NCI-H1930 (cell line): Measurements from ENCODE around the gene KPTN.

ENCODE experiments used
- DNase-seq, 2 experiments: peaks; one replicate each; lab custom pipeline; 2025; lab: John Stamatoyannopoulos, UW

Gene KPTN

DNA sequence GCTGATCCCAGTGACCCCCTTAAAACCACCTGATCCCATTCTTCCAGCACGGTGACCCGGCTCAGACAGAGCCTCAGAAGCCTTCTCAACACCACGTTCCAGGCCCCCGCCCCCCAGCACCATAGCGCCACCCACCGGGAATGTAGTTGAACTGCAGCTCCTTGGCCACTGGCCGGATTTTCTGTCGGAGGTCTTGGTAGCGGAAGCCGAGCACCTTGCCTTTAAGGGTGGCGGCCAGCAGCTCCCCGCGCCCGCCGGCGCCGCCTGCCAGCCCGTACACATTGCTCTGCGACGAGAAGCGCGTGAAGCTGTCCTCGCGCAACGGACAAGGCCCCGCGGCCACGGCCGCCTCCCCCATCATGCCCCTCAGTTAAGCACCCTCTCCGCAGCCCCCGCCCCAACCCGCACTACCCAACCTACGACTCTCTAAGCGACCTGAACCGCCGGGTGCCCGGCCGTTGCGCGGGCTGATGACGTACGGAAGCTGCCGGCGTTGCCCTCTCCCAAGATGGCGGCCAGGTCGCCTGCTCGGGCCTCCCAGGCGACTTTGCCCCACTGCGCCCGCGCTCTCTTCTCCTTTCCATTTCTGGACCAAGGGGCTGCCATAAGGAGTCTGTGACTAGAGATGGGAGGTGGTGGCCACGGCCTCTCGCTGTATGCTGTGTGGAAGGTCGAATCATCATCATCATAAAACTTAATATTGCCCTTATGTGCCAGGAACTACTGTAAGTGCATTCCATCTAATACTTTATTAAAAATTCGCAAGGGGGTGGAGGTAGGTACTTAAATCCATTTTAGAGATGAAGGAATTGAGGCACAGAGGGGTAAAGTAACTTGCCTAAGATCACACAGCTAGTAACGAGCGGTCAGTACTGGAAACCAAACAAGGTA is at the start of gene KPTN:
Gene KPTN (minus strand): TSS at position 420 of the 891 bp plus-strand sequence. CDS start 59 bp downstream, at position 361.
- DNase-seq = peak; percentile 82 to 93

DNA sequence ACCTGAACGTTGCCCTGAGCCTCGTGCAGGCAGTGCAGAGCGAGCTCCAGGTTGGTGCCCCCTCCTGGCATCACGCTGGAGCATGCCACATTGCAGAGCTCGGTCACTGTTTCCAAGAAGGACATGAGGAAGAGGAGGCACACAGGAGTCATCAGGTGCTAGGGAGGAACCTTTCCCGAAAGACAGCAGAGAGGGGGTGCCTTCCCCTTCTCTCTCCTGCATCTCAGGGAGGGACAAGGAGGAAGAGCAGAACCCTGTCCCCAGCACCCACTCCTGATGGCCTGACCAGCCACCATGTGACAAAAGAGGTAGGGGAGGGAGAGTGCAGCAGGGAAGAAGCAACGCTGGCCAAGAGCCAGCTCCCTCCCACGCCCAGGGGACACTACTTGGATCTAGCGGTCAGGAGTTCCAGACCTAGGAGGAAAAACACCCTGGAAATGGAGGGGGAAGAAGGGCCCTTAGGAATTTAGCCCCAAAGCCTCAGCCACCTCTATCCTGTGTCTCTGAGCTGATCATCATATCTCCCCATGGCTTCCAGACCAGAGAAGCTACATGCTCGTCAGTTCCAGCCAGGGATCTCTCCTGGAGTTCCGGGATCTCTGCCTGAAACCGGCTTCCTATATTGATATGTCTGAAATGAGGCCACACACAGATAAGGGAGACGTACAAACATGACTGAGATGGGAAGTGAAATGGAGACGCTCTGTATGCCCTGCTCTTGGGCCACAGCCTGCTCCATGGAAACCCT is 47.8 kb upstream of the KPTN start:
- DNase-seq = no peak

DNA sequence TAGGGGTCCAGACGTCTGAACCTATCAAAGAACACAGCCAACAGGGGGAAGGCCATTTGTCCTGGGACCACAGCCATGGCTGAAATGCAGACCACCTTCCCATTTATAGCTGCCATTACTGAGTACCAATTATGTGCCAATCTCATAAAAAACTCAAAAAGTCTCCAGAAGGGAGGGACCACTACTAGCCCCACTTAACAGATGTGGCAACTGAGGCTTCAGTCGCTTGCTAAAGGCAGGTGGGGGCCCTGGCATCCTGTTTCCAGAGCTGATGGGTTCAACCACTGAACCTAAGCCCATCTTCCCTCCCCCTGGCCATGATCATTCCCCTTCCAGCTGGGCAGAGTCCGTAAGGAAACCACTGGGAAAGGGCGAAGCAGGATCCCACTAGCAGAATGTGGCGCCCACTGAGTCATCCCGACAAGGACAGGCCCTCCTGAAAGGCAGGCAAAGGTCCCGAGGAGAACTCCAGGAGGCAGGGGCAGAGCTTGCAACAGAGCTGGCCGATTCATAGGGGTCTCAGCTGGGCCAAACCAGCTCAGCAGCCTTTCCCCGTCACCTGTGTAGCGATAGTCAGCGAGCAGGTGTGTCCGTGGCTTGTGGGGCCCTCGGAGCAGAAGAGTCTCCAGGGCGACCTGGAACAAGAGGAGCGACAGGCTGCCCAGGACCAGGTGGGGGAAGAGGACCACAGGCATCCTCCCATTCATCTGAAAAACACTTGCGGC is 45.2 kb upstream of the KPTN start:
- no peak for DNase-seq

DNA sequence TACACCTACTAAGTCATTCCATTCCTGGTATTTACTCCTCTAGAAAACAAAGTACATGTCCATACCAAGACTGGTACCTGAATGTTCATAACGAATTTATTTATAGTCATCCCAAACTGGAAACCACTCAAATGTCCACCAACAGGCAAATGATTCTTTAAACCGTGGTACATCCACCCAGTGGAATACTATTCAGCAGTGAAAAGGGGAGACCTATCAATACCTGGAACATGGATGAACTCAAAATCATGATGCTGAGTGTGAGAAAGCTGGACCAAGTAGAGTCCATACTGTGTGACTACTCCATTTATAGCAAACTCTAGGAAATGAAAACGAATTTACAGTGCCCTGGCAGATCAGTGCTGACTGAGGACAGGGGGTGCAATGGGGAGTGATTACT is 42.8 kb upstream of the KPTN start:
- no peak for DNase-seq

DNA sequence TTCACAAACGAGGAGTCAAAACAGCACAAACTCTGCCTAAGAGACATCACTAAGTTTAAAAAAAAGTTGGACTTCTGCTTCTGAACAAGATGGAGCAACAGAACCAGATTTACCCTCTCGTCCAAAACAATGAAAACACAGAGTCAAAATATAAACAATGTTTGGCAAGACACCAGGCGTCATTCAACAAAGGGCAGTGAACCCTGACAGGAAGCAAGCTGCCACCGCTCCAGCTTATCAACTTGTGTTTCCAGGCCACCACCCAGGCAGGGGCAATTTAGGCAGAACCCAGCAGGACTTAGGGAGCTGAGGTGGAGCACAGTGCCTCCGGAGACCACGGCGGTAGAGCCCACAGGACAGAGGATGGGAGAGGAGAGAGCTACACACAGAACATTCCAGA is 39.5 kb upstream of the KPTN start:
- DNase-seq = no peak

DNA sequence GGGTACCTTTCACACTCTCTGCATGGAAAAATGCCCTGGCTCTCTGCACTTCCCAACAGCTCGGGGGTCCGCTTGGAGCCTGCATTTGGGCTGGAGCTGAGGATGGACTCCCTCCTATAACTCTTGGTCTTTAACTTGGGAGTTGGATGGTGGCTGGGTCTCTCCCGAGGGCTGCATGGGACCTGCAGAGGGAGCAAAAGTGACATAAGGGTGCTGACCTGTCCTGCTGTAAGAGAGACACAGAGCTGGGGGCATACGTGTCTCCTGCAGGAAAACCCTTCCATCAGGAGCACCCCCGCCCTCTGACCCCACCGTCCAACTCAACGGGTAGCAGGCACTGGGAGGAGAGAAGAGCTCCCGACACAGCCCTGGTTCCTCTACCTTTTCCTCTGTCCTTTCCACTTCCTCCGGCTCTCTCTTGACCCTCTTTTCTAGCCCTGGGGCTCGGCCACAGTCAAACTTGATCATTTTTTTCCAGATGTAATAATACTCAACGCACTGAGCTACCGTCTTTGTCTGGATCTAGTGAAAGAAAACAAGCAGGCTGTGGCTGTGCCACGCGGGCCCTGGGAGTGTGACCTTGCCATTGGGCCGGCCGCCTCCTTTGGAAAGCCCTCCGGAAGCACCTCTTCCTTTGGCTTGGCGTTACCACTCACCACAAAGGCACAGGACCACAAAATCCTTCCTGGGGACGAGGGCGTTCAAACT is 37.6 kb upstream of the KPTN start:
- DNase-seq = no peak

DNA sequence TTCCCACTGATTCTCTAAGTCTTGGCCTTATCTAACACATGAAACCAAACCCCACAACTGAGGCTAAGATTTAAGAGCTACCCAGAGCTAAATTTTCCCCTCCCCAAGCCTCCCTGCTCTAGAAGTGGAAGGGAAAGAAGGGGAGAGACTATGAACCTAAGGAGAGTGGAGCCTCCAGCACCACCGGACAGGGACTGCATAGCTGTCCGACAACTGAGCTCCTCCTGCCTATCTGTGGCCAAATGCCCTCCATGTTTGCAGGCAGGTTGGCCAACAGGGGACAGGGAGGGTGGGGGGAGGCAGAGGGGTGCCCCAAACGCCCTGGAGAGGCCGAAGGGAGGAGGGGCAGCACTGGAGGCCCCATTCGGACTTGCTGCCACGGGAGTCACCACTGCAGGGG is 36.8 kb upstream of the KPTN start:
- no peak for DNase-seq

DNA sequence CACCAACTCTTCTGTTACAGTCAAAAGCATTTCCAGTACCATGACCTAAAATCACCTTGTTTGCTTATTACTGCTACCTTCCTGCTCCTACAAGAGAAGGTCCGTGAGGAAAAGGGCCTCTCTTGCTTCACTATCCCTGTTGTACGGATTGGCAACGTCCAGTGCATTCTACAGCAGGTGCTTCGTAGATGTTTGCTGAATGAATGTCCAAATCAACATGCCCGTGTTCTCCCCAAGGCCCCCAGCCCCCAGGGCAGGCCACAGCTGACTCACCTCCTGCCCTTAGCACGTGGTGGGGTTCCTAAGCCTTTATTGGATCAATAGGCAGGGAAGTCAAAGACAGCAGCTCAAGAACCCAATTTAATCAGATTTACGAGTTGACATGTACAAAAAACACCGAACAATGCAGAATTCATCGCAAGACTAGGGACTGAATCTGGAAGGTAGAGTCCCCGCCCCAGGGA is 36.4 kb upstream of the KPTN start:
- no peak for DNase-seq

DNA sequence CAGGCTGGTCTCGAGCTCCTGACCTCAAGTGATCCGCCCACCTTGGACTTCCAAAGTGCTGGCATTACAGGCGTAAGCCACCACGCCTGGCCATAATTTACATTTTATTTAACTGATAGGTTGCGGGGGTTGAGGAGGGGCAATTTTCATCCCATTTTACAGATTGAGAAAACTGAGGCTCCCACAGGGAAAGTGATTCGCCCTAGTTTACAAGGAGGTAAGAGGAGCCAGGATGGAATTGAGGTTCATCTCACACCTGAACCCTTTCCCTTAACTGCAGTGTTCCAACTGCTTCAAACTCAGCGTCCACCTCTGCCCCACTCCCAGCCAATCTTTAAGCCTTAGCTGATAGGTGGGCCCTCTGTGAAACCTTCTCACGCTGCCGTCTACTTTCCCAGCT is 34.8 kb upstream of the KPTN start:
- DNase-seq = no peak

DNA sequence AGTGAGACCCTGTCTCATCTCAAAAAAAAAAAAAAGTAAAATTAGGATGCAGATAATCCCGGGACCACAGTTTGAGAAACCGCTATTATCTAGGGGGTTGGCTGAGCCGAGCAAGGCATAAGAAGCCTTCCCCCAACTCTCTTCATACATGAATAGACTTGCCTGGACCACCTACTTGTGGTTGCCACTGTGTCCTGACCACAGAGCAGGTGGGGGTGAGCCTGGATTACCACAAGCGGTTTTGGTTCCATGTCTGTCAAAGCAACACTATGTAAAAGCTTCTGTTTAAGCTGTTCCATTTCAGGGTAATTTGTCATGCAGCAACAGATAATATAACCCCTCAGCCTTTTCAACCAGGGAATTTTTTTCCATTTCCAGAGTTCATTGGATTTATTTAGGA is 34.1 kb upstream of the KPTN start:
- DNase-seq = no peak

DNA sequence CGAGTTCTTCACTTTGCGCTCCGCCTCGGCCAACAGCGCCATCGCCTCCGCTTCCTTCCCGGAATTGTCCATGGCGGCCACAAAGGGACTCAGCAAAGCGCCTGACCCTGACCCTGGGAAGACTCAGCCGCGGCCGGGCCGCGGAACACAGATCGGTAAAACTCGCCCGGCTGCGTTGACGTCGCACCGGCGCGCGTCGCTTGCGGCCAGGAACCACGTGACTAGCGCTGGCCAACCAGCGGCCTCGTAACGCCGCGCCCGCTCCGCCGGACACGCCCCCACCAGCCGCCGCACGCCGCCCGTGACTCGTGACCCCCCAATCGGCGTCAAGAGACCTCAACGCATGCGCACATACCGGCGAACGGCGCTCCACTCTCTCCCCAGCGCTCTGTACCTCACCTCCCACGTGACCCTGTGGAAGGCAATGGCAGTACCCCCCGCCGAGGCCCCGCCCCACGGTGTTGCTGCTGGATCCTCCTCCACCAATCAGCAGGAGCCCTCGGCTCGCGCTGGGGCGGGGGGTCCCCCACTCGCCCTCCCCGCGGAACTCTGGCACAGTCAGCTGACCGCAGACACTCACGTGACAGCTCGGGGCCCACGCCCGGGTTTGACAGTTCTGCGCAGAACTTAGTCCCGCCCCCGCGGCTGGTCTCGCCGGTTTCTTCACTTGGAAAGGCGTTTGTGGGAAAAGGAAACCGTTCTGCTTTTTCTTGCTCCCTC is 31.0 kb upstream of the KPTN start, which contains the start of gene NAPA:
Gene NAPA (minus strand): TSS at position 195 of the 720 bp plus-strand sequence. CDS start 123 bp downstream, at position 72.
- DNase-seq = peak; percentile 100

DNA sequence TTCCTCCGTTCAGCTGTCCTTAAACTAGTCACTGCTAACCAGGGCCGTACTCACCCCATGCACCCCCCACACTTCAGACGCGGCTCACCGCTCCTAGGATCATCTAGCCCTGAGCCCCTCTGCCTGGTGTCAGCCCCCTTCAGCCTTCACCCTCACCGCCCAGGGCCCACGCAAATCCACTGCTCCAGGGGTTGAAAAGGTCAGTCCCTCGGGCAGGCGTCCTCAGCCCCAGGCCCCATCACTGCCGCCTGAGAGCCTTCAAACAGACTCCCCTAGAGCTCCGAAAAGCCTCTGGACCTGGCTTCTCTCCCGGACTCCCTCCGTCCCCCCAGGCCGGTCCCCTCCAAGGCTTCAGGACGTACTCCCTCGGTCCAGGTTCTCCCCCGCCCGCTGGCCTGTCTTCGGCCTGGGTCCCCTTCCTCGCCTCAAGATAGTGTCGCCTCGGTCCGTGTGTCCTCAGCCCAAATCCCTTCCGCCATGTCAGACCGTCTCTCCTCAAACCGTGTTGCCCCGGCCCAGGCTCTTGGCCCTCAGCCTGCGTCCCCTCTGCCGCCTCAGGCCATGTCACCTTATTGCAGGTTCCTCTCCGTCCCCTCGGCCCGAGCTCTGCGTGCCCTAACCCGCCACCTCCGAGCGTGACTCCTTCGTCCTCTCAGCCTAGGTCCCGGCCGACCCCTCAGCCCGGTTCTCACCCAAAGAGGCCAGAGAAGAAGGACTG is 30.3 kb upstream of the KPTN start:
- DNase-seq = no peak

DNA sequence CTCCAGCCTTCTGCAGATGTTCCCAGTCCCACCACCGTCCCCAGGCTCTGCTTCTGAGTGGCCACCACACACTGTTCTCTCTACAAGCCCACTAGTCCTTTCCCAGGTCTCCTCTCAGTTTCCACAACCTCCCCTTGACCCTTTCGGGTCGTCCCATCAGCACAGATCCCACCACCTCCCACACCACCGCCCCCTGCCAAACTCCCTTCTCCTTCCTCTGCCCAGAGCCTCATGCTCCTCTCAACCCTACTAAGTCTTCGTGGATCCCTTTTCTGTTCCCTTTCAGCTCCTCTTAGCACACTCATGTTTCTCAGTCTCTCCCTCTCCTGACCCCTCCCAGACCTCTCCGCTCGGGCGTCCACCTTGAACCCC is 28.9 kb upstream of the KPTN start:
- no peak for DNase-seq

DNA sequence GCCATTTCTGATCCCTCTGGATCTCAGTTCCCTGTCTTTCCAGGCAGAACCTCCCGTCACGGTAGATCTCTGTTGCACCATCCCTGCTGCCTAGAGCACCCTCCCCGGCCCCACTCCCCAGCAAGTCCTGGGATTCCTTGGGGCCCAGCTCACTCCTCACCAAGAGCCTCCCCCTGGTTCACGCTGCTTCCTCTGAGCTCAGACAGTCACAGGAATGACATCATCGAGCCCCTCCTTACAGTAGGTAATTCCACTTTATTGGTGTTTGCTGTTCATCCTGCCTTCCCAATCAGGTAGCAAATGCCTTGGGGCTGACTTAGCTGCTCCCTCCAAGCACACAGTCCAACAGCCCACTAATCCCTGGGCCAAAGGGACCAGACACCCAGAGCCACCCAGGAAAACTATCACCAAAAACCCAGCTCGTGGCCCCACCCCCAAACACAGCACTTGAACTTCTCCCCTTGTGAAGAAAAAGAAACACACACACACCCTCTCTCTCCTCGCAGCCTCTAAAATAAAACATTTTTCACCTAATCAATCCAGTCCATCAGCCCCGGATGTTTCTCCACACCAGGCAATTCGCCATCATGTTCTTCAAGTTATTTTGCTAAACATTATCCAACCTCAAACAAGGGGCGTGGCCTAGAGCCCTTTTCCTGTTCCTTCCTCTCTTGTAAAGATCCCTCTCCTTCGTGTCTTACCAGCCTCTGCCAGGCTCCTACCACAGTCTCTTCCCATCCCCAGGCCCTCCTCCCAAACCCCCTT is 28.3 kb upstream of the KPTN start:
- no peak for DNase-seq

DNA sequence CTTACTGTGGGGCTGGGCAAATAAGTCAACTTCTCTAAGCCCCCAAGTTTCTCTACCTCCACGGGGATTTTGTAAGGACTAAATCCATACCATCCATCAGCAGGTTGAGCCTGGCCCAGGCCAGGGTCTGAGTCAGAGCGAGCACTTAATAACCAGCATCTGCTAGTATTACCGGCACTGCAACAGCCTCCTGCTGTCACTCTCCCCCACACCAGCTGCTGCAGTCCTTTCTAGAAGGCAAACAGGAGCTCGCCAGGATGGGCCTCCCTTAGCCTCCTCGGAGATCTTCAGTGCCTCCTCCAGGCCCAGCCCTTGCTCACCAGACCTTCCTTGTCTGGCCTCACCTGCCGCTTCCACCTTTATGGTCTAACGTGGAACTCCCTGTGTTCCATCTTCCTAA is 27.7 kb upstream of the KPTN start:
- no peak for DNase-seq

DNA sequence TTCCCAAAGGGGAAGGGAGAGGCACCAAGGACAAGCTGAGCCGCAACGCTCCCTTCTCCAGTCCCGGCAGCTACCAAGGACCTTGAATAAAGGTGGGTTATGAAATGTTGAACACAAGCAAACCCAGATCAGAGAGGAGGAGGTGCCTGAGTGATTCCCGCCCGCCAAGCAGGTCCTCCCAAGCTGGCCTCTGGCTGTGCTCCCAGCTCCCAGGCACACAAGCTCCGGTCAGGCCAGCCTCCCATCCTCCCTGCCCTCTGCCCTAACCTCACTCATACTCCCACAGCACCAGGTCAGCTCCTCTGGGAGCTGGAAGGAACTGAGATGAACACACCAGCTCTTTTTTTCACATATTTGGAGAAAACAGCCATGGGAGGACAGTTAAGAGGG is 27.1 kb upstream of the KPTN start:
- no peak for DNase-seq

DNA sequence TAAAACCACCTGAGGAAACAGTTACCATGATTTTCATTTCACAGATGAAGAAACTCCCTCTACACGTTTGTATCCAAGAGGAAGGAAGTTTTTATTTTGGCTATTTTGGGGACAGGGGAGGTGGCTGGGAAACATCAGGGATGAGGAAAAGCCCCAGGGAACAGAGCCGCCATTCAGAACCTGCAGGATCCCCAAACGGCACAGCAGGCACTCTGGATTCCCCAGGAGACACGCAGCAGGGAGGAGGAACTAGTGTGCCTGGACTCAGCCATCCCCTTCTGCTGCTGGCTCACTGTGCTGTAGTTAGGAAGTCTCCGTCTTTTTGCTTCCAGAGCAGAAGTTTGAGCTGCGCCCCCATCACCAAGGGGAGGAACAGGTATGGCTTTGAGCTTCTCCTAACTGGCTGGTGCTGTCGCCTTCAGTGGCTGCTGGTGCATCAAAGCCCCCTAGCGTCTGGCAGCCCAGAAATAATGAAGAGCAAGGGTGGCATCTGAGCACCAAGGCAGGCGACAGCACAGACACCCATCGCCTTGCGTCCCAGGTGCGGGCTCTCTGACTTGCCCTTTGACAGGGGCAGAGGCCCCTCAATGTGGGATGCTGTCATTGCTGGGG is 26.6 kb upstream of the KPTN start:
- no peak for DNase-seq

DNA sequence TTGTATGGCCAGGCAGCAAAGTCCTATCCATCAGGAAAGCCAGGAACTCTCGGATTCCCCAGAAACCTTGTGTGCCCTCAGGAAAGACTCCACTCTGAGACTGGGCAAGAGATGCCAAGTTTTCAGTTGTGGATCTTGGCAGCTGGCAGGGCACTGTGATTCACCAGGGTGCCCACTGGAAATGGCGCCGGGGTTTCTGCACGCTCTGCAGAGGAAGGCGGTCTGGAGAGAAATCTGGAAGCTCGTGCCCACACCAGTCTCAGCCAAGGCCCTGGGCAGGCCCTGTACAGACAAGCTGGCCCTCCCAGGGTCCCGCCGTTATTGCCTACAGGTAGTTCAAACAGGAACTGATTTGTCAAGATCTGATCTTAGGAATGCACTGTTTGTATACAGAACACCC is 26.0 kb upstream of the KPTN start:
- no peak for DNase-seq

DNA sequence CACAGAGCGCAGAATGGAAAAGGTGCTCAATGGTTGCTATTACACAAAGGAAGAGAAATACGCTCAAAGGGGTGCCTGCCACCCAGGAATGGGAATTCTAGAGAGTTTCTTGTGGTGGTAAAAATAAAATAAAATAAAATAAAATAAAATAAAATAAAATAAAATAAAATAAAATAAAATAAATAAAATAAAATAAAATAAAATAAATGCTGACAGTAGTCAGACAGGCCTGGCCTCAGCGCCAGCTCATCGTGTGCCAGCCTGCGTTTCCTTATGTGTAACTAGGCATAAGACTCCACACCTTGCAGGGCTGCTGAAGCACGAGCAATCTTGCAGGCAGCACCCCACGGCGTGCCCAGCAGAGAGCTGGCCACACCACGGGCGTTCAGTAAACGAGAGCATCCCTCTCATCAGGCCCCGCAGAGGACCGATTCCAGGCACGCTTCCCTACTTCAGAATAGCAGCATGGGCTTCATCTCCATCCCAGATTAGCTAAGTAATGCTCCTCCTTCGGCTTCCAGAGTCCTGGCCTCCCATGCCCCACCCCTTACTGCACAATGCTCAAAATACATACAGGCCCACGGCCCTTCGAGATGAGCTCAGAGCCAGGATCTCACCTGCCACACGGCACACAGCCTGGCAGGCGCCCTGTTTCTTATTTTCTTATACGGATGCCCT is 25.3 kb upstream of the KPTN start:
- DNase-seq = no peak
